Fibroblast of villous mesenchyme (primary cell): Measurements from ENCODE around the gene ST6GALNAC3. TPM values are rescaled to one million over a fixed set of nuclear protein-coding genes. Genes with fewer than 3 reads are reported as not detected.

Experiments used
- DNase-seq: peaks from one replicate; pipeline ENCODE4 v3.0.0-alpha.2; 2010; ENCODE audit warnings: low read depth
- H3K4me3 ChIP-seq: 2 replicates; pipeline ENCODE4 v1.5.1; 2011; ENCODE audit warnings: low read depth, mild to moderate bottlenecking, low read length
- total RNA-seq: library from RNA; depleted of rRNA; stranded (reverse); fragments of >200 nt; gene quantifications from 2 replicates; pipeline ENCODE4 v1.2.3, GENCODE V29; 2012
- TF ChIP-seq, protein P1 (sequence below): IDR thresholded peaks from 2 replicates; pipeline ENCODE4 v1.5.1; 2012; ENCODE audit warnings: low read depth, mild to moderate bottlenecking, low read length; ENCODE audit not compliant: insufficient read depth

ST6GALNAC3 gene
- total RNA-seq, 1 donor, result 1.3 TPM

DNA sequence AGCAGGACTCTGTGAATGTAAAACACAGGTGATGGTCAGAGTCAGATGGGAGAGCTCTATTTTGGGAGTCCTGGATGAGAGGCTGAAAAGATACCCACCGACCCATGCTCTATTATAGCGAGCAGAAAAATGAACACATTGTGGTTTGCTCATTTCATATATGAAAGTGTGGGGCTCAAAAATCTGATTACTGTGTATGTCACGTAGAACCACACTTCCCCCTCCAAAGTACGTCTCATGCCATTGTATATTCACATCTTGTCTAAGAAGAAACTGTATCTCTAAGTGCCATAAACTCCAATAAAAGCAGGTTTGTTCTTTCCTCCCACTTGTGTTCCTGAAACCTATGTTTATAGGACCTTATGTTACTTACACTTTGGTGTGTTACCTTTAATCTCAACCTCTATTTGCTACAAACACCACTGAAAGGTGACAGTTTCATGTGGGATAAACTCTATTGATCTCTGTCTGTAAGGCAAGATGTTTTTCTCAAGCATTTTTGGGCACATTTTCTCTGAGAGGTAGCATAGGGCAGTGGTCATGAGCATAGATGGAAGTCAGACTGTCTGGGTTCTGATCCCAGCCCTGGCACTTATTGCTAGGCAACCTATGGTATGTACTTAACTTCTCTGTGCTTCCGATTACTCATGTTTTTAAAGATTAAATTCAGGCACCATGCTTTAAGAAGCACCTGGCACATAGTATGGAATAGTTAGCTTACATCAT is 214.4 kb downstream of the ST6GALNAC3 start:
- DNase-seq, result no peak
- H3K4me3 ChIP-seq, result no peak overlapping the region
- TF ChIP-seq, protein P1, sequence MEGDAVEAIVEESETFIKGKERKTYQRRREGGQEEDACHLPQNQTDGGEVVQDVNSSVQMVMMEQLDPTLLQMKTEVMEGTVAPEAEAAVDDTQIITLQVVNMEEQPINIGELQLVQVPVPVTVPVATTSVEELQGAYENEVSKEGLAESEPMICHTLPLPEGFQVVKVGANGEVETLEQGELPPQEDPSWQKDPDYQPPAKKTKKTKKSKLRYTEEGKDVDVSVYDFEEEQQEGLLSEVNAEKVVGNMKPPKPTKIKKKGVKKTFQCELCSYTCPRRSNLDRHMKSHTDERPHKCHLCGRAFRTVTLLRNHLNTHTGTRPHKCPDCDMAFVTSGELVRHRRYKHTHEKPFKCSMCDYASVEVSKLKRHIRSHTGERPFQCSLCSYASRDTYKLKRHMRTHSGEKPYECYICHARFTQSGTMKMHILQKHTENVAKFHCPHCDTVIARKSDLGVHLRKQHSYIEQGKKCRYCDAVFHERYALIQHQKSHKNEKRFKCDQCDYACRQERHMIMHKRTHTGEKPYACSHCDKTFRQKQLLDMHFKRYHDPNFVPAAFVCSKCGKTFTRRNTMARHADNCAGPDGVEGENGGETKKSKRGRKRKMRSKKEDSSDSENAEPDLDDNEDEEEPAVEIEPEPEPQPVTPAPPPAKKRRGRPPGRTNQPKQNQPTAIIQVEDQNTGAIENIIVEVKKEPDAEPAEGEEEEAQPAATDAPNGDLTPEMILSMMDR, result no peak

DNA sequence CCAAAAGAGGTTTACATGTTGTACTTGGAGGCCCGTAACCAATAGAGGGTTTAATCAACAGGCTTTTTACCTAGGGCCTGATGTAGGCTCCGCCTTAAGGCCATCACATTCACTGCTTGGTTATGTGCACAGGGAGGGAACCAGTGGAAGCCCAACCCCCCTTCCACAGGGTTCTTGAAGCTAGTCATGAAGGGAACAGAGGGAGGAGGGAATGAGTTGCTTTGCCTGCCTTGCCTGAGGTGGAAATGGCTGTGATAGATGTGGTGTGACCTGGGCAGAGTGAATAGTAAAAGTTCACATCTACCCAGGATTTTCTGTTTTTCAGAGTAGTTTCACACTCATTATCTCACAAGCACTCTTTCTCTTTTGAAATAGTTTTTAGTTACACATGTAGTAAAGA is 215.1 kb downstream of the ST6GALNAC3 start:
- DNase-seq, result no peak
- TF ChIP-seq, protein P1, result no peak
- H3K4me3 ChIP-seq, result no peak overlapping the region

DNA sequence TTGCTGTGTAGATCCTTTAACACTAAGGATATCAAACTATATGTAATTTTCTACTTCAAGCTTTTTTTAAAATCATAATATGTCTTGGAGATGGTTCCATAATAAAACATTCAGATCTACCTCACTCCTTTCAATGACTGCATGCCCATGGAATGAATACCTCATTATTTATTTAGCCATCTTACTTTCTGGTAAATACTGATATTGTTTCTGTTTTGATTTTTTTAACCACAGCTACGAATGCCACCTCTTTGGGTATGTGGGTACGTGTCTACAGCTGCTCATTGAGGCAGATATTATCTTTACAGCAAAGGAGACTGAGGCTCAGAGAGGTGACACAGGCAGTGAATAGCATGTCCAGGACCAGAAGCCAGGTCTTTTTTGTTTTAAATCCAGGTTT is 215.7 kb downstream of the ST6GALNAC3 start:
- TF ChIP-seq, protein P1, result no peak
- no peak for DNase-seq
- no peak overlapping the region for H3K4me3 ChIP-seq

DNA sequence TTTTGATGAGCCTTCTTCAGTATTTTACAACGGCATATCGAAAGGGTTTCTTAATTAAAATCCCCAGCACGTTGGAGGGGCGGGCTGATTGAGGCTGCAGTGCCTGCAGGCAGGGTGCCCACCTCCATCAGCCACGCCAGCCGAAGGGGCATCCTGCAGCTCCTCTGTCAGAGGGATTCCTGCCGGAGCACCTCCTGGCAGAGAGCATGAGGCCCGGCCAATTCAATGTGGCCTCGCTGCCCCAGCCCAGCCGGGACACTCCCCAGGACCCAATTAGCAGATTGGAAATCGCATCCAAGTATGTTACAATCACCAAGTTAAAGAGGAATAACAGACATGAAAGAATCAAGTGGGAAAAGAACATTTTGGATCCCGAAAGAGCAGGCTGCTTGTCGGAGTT is 216.6 kb downstream of the ST6GALNAC3 start:
- TF ChIP-seq, protein P1, result no peak
- no peak overlapping the region for H3K4me3 ChIP-seq
- DNase-seq, result no peak

DNA sequence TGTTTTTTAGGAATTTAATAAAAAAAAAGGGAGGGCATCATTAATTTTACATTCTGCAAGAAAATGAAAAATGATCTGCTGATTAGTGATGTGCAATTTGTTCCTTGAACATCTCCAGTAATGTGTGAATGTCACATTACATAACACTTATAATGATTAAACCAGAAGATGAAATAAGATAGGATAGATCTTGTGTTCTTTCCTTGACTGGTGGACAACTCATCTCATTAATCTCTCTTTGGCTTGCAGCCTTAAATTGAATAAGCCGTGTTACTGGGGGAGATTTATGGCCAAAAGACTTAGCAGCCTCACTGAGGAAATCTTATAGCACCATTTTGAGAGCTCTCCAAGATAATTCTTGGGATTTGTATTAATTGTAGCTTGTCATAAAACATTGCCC is 217.2 kb downstream of the ST6GALNAC3 start:
- H3K4me3 ChIP-seq, result no peak overlapping the region
- DNase-seq, result no peak
- TF ChIP-seq, protein P1, result no peak

DNA sequence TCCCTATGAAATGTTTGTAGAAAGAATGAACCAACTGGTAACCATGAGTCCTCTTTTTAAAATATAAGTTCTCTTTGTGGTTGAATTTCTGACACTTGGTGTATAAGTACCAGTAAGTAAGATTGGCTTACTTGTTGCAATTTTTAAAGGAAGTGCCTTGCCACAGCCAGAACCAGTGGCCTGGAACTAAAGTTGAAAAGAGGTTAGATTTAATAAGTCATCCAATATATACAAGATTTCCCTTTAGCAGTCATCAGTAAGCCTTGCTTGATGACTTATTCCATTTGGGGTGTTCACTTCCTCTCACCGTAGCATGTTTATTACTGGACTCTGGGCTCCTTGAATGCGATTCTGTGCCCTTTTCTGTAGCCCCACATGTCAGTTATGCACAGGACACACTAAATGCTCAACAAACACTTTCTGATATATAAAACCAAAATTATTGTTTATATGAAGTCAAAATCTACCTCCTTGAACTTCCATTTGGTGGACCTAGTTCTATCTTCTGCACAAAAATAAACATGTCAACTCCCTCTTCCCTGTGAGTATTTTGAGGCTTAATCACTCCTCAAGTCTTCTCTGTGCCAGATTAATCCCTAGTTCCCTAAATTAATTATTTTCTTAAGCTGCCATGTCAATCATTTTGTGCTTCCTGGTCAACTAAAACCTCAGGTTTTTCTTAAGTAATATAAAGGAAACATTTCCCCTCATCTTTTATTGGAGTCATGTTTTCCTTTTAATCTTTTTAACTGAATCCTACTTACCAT is 218.1 kb downstream of the ST6GALNAC3 start:
- no peak for DNase-seq
- H3K4me3 ChIP-seq, result no peak overlapping the region
- TF ChIP-seq, protein P1, result no peak
